Measurements from ENCODE around the gene MRPL49. TPM values are rescaled to one million over a fixed set of nuclear protein-coding genes. Genes with fewer than 3 reads are reported as not detected.
A peak's percentile ranks its signal among the peaks of the same experiment; 100 is the strongest.

MRPL49 gene
- total and polyA plus RNA-seq, 9 of the 15 experiments (the other 6 are each of a cell fraction or from before 2014, with no cell fraction given), result 74.3 to 132 (median 91.2) TPM

GRCh38 chr11:65121865-65122696 lies at the start of gene MRPL49, which contains the start of gene FAU (continued):
- TF ChIP-seq CTBP1 (IDR thresholded peaks at IDR 0.05; ENCODE audit: borderline replicate concordance) (peak; percentile 80), MTA3 (IDR thresholded peaks at IDR 0.05; ENCODE audit: borderline replicate concordance) (peak; percentile 94), FOXK2 (conservative IDR thresholded peaks at IDR 0.05 in 1 of 2, IDR thresholded peaks at IDR 0.05 in 1 of 2; ENCODE audit: low read depth in 2 of 2) (peak; percentile 44 to 91; a peak in 3 of 4 replicates), ATF7 (IDR thresholded peaks at IDR 0.05) (peak; percentile 82), KHSRP (IDR thresholded peaks at IDR 0.05) (peak; percentile 83), NONO (IDR thresholded peaks at IDR 0.05; ENCODE audit: low read depth in 2 of 2, low read length in 1 of 2) (0 out of 4 replicates have a peak, but pooled peaks of 1 of the 2 experiments have one; percentile 40), EP300 (IDR thresholded peaks at IDR 0.05; ENCODE audit: low read length) (0 out of 2 replicates have a peak, but pooled peaks have one; percentile 21), GABPB2 (CRISPR knock-in tag; conservative IDR thresholded peaks at IDR 0.05) (no peak), CCNT2 (IDR thresholded peaks at IDR 0.05; ENCODE audit: borderline replicate concordance, extremely low read depth, insufficient read length, low read depth, low read length) (peak; percentile 28), ZBTB12 (CRISPR knock-in tag; IDR thresholded peaks at IDR 0.05) (peak; percentile 95), JUND (IDR thresholded peaks at IDR 0.05; ENCODE audit: borderline replicate concordance, low read depth, low read length) (peak; percentile 63), JUND (tag; IDR thresholded peaks at IDR 0.05; ENCODE audit: borderline replicate concordance, low read depth, low read length) (peak; percentile 53; the same call in 1 of the 3 replicates), MXI1 (IDR thresholded peaks at IDR 0.05; ENCODE audit: low read depth, low read length) (peak; percentile 77; the same call in 1 of the 2 replicates), ZNF512 (tag; IDR thresholded peaks at IDR 0.05) (no peak), PML (IDR thresholded peaks at IDR 0.05; ENCODE audit: low read length) (peak; percentile 79)
- TF ChIP-seq, protein P1, sequence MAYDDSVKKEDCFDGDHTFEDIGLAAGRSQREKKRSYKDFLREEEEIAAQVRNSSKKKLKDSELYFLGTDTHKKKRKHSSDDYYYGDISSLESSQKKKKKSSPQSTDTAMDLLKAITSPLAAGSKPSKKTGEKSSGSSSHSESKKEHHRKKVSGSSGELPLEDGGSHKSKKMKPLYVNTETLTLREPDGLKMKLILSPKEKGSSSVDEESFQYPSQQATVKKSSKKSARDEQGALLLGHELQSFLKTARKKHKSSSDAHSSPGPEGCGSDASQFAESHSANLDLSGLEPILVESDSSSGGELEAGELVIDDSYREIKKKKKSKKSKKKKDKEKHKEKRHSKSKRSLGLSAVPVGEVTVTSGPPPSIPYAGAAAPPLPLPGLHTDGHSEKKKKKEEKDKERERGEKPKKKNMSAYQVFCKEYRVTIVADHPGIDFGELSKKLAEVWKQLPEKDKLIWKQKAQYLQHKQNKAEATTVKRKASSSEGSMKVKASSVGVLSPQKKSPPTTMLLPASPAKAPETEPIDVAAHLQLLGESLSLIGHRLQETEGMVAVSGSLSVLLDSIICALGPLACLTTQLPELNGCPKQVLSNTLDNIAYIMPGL (CRISPR knock-in tag; IDR thresholded peaks at IDR 0.05), result 0 out of 2 replicates have a peak, but pooled peaks have one; percentile 5
- TF ChIP-seq, protein P2, sequence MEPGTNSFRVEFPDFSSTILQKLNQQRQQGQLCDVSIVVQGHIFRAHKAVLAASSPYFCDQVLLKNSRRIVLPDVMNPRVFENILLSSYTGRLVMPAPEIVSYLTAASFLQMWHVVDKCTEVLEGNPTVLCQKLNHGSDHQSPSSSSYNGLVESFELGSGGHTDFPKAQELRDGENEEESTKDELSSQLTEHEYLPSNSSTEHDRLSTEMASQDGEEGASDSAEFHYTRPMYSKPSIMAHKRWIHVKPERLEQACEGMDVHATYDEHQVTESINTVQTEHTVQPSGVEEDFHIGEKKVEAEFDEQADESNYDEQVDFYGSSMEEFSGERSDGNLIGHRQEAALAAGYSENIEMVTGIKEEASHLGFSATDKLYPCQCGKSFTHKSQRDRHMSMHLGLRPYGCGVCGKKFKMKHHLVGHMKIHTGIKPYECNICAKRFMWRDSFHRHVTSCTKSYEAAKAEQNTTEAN (CRISPR knock-in tag; IDR thresholded peaks at IDR 0.05), result 0 out of 2 replicates have a peak, but pooled peaks have one; percentile 32
- TF ChIP-seq, protein P3, sequence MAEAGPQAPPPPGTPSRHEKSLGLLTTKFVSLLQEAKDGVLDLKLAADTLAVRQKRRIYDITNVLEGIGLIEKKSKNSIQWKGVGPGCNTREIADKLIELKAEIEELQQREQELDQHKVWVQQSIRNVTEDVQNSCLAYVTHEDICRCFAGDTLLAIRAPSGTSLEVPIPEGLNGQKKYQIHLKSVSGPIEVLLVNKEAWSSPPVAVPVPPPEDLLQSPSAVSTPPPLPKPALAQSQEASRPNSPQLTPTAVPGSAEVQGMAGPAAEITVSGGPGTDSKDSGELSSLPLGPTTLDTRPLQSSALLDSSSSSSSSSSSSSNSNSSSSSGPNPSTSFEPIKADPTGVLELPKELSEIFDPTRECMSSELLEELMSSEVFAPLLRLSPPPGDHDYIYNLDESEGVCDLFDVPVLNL (CRISPR knock-in tag; IDR thresholded peaks at IDR 0.05; ENCODE audit: low read depth), result peak; percentile 81
